IMR-90 (cell line): ENCODE data around the gene SEBOX. TPM values are rescaled to one million over a fixed set of nuclear protein-coding genes. Genes with fewer than 3 reads are reported as not detected.

Source experiments
- ATAC-seq: fragments of 200-7000 bp; cut with Tn5 transposase; 2 replicates; pipeline ENCODE4 v1.9.1; 2020; ENCODE audit warnings: low read depth, mild to moderate bottlenecking, moderate library complexity
- BruUV-seq: library from RNA; stranded (reverse); fragments of 400-500 nt; replicated peaks from 2 replicates; lab custom pipeline; 2021; lab: Mats Ljungman, UMichigan
- CTCF ChIA-PET: fragments of 300-600 bp; formaldehyde crosslinking; extraction: SDS; loops from one replicate; lab custom pipeline; 2021; ENCODE audit warnings: antibody characterized with exemption; lab: Yijun Ruan, JAX
- POLR2A ChIA-PET: fragments of 300-600 bp; sonication (Branson Sonifier 250); formaldehyde crosslinking; loops from one replicate; lab custom pipeline; 2022; ENCODE audit warnings: antibody characterized with exemption; ENCODE audit not compliant: unreplicated experiment; lab: Charles Lee
- DNase-seq: peaks from one replicate; pipeline ENCODE4 v3.0.0; 2013
- H2AFZ ChIP-seq: replicated peaks from 2 replicates; pipeline ENCODE3; 2013; ENCODE audit warnings: low read length, mild to moderate bottlenecking; ENCODE audit not compliant: poor library complexity
- H2AK5ac ChIP-seq: 2 replicates; pipeline ENCODE4 v1.6.1; 2013; ENCODE audit warnings: low read depth, low read length, inconsistent platforms
- H2AK9ac ChIP-seq: replicated peaks from 2 replicates; pipeline ENCODE3; 2013; ENCODE audit warnings: mild to moderate bottlenecking, low read depth, low read length, moderate library complexity; ENCODE audit not compliant: poor library complexity
- H2BK120ac ChIP-seq: 2 replicates; pipeline ENCODE4 v1.6.1; 2013; ENCODE audit warnings: low read depth, low read length, inconsistent platforms
- H2BK15ac ChIP-seq: 3 replicates; pipeline ENCODE4 v1.6.1; 2013; ENCODE audit warnings: low read depth, low read length, inconsistent platforms
- H2BK20ac ChIP-seq: 2 replicates; pipeline ENCODE4 v1.6.1; 2013; ENCODE audit warnings: low read depth, mild to moderate bottlenecking, inconsistent platforms, low read length, moderate library complexity
- H2BK5ac ChIP-seq: 2 replicates; pipeline ENCODE4 v1.6.1; 2013; ENCODE audit warnings: mild to moderate bottlenecking, low read depth, low read length, inconsistent platforms; ENCODE audit not compliant: poor library complexity, severe bottlenecking
- H3K14ac ChIP-seq: replicated peaks from 2 replicates; pipeline ENCODE4 v1.6.1; 2013; ENCODE audit warnings: low read depth, low read length, inconsistent platforms
- H3K18ac ChIP-seq: 2 replicates; pipeline ENCODE4 v1.6.1; 2013; ENCODE audit warnings: low read depth, low read length, control low read depth
- H3K23ac ChIP-seq: 2 replicates; pipeline ENCODE4 v1.6.1; 2013; ENCODE audit warnings: low read depth, low read length, inconsistent platforms
- H3K27ac ChIP-seq: 2 replicates; pipeline ENCODE4 v1.5.1; 2013; ENCODE audit warnings: mild to moderate bottlenecking, control low read depth, low read length; ENCODE audit not compliant: insufficient read depth
- H3K27me3 ChIP-seq: 2 replicates; pipeline ENCODE4 v1.6.1; 2013; ENCODE audit warnings: low read length; ENCODE audit not compliant: control insufficient read depth, insufficient read depth
- H3K36me3 ChIP-seq: 2 replicates; pipeline ENCODE4 v1.6.1; 2013; ENCODE audit warnings: low read length, mixed read lengths; ENCODE audit not compliant: control insufficient read depth, insufficient read depth
- H3K4ac ChIP-seq: 2 replicates; pipeline ENCODE4 v1.6.1; 2013; ENCODE audit warnings: low read depth, low read length, inconsistent platforms
- H3K4me1 ChIP-seq: 2 replicates; pipeline ENCODE4 v1.6.1; 2013; ENCODE audit warnings: low read length, mixed read lengths; ENCODE audit not compliant: control insufficient read depth, insufficient read depth
- H3K4me2 ChIP-seq: 2 replicates; pipeline ENCODE4 v1.6.1; 2013; ENCODE audit warnings: low read depth, mild to moderate bottlenecking, control low read depth, low read length, moderate library complexity
- H3K4me3 ChIP-seq: 2 replicates; pipeline ENCODE4 v1.5.1; 2013; ENCODE audit warnings: low read depth, mild to moderate bottlenecking, control low read depth, low read length, moderate library complexity; ENCODE audit not compliant: insufficient read depth
- H3K56ac ChIP-seq: 2 replicates; pipeline ENCODE4 v1.6.1; 2013; ENCODE audit warnings: low read length, inconsistent platforms; ENCODE audit not compliant: insufficient read depth; ENCODE audit errors: extremely low read depth
- H3K79me1 ChIP-seq, 2 experiments: 2 replicates each; pipeline ENCODE4 v1.6.1; 2013; ENCODE audit warnings: low read length in 2 of 2, inconsistent platforms in 1 of 2, low read depth in 1 of 2
- H3K9ac ChIP-seq: 2 replicates; pipeline ENCODE4 v1.6.1; 2013; ENCODE audit warnings: low read depth, low read length, control low read depth
- H3K9me1 ChIP-seq: 2 replicates; pipeline ENCODE4 v1.6.1; 2013; ENCODE audit warnings: low read length, inconsistent platforms; ENCODE audit not compliant: insufficient read depth
- H3K9me3 ChIP-seq: 2 replicates; pipeline ENCODE4 v1.6.1; 2013; ENCODE audit warnings: low read length; ENCODE audit not compliant: control insufficient read depth, insufficient read depth
- H4K20me1 ChIP-seq: 2 replicates; pipeline ENCODE4 v1.6.1; 2013; ENCODE audit warnings: low read length, inconsistent platforms; ENCODE audit not compliant: insufficient read depth
- H4K5ac ChIP-seq: 2 replicates; pipeline ENCODE4 v1.6.1; 2013; ENCODE audit warnings: mild to moderate bottlenecking, low read depth, low read length, control low read depth
- H4K8ac ChIP-seq, 2 experiments: 2 replicates each; pipeline ENCODE4 v1.6.1; 2013; ENCODE audit warnings: low read depth in 2 of 2, low read length in 2 of 2, control low read depth in 1 of 2, inconsistent platforms in 1 of 2
- H4K91ac ChIP-seq: 2 replicates; pipeline ENCODE4 v1.6.1; 2013; ENCODE audit warnings: low read depth, low read length, inconsistent platforms; ENCODE audit not compliant: insufficient read depth
- MXI1 ChIP-seq: IDR thresholded peaks from 2 replicates; pipeline ENCODE4 v1.6.1; 2012; ENCODE audit warnings: low read depth, mild to moderate bottlenecking, low read length, moderate library complexity, borderline replicate concordance
- SMC3 ChIP-seq: fragments of 150-350 bp; IDR thresholded peaks from 2 replicates; pipeline ENCODE4 v1.6.1; 2016; ENCODE audit warnings: low read depth, mild to moderate bottlenecking, antibody characterized with exemption, low read length, moderate library complexity
- WGBS, 2 experiments: methylation state at CpG; one replicate each; pipeline versions ENCODE4 v1.1.5 to v1.1.7; 2013; ENCODE audit warnings: missing lambda C conversion rate in 2 of 2; ENCODE audit not compliant: insufficient read length in 1 of 2; ENCODE audit errors: extremely low coverage in 2 of 2; 5-methylcytosine and 5-hydroxymethylcytosine counted together
- dilution Hi-C: fragments of 300-500 bp; cut with HindIII; formaldehyde crosslinking; loops from one replicate; pipeline ENCODE4 v1.14.3; 2018; ENCODE audit warnings: low sequenced_read_pairs; ENCODE audit not compliant: unreplicated experiment
- in situ Hi-C: fragments of 300-500 bp; cut with MboI; formaldehyde crosslinking; loops from 3 replicates; pipeline ENCODE4 v1.14.3; 2019; ENCODE audit warnings: low sequenced_read_pairs, inconsistent platforms, mixed read lengths
- intact Hi-C: fragments of 100-400 bp; cut with micrococcal nuclease; formaldehyde crosslinking; loops from 2 replicates; pipeline ENCODE4 v1.10.0; 2022
- polyA plus RNA-seq, 3 experiments: library from polyadenylated mRNA; depleted of rRNA; stranded (reverse); fragments of >200 nt; gene quantifications; 2 replicates each; pipeline ENCODE4 v1.2.3, GENCODE V29; 2012; ENCODE audit warnings: low replicate concordance in 1 of 3
- total RNA-seq: library from RNA; depleted of rRNA; stranded (reverse); fragments of >200 nt; gene quantifications from 2 replicates; pipeline ENCODE4 v1.2.3, GENCODE V29; 2012

SEBOX gene
- total and polyA plus RNA-seq, 2 of the 4 experiments (the other 2 are of a cell fraction), result not detected

DNA sequence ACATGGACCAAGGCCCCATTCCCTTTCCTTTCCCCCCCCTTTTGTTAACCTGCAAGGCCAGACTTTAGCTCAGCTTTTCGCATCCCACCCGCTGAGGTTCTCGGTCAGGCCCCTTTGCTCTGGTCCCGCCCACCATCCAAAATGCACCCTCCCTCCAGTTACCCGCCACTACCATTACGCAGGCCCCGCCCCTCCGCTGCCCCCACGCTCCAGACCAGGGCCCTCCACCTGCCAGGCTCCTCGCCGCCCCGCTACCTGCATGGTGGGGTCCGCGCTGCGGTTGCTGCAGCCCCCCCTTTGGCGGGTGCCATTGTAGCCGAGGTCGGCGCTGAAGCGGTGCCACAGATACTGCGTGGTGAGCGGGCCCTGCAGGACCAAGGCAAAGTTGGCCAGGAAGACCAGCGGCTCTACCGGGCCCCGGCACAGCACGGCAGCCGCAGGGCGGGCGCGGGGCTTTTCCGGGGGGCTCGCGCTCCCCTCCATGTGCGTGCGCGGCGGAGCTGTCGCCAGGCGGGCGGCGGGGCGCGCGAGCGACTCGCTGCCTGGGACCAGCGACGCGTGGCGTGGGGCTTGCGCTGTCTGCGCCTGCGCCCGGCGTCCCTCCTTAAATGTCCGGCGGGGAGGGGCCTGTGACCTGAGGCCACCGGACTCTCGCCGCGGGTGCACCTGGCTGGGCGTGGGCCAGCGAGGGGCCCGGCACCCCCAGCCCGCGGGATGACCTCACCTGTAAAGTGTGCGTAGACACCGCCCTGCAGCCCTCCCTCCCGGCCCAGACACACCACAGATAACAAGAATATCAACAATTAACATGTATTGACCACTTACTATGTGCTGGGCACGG, 40.9 kb upstream of the SEBOX start, which contains the start of gene SLC46A1:
Gene SLC46A1 (minus strand): TSS at position 581 of the 841 bp plus-strand sequence. CDS start 98 bp downstream, at position 483.
- Histone ChIP-seq H3K9me3 (no peaks in the 10 kb centered on the region), H3K56ac (no peak within 1 kb of the TSS), H3K4me1 (peaks cover 3% of the 10 kb centered on the region), H2BK5ac (no peak within 1 kb of the TSS), H4K8ac (peak within 1 kb of the TSS; percentile 68 to 90; a peak in 3 of 4 replicates), H3K14ac (peak within 1 kb of the TSS; percentile 58), H4K5ac (no peak within 1 kb of the TSS; the same call in 1 of the 2 replicates), H3K27ac (no peak within 1 kb of the TSS; the same call in 1 of the 2 replicates), H3K4me3 (peak within 1 kb of the TSS; percentile 66), H3K79me1 (no peaks in the 10 kb centered on the region), H3K23ac (peak within 1 kb of the TSS; percentile 78; the same call in 1 of the 2 replicates), H3K27me3 (0 out of 2 replicates have a peak, but pooled peaks cover 2% of the 10 kb centered on the region), H3K9ac (peak within 1 kb of the TSS; percentile 22), H3K36me3 (peaks cover 3% of the 10 kb centered on the region), H3K4ac (peak within 1 kb of the TSS; percentile 58), H2BK120ac (no peak within 1 kb of the TSS), H2AFZ (peak within 1 kb of the TSS; percentile 99), H2AK5ac (no peak within 1 kb of the TSS), H3K18ac (no peak within 1 kb of the TSS), H4K91ac (no peak within 1 kb of the TSS; the same call in 1 of the 2 replicates), H3K4me2 (peak within 1 kb of the TSS; percentile 83), H4K20me1 (no peaks in the 10 kb centered on the region), H3K9me1 (peaks cover 12% of the 10 kb centered on the region), H2BK20ac (no peak within 1 kb of the TSS), H2AK9ac (peak within 1 kb of the TSS; percentile 88), H2BK15ac (no peak within 1 kb of the TSS)
- TF ChIP-seq MXI1 (peak; percentile 64; the same call in 1 of the 2 replicates), SMC3 (no peak)
- WGBS, 2 experiments, result 2% methylated on average over 49 of the region's 70 CpGs; no CpG with 5 or more reads in 1 of the 2 experiments
- DNase-seq (no peak), ATAC-seq (peak; percentile 84)
- intact Hi-C loops (loop anchor here (10.0 kb wide), 1 partner anchor 139 kb away; no protein-coding TSS in a partner anchor), dilution Hi-C loops (no loop called here), in situ Hi-C loops (no loop called here)
- ChIA-PET CTCF (interaction anchor here (0.7 to 1.0 kb wide), 2 partner anchors 11 to 711 kb away, joined by 3 to 5 read pairs; no protein-coding TSS in a partner anchor), POLR2A (no interaction called here)
- BruUV-seq, result no TSS peak
